ENCODE data around the gene CAMKK1. TPM values are rescaled to one million over a fixed set of nuclear protein-coding genes. Genes with fewer than 3 reads are reported as not detected.

Gene CAMKK1
- total RNA-seq, 2 donors from 2014 or later, result 3.0 to 3.2 TPM

DNA sequence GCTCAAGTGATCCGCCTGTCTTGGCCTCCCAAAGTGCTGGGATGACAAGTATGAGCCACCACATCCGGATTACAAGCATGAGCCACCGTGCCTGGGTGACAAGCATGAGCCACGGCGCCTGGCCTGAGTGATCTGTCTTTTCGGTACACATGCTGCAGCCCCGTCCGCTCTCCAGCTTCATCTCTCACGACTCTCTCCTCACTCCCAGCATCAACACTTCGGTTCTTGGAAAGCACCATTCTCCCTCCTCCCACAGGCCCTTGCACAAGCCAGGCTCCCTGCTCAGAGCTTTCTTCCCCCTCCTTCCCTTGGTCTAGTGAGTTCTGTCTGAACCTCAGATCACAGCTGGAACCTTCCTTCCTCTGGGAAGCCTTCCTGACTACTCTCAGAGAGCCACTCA is 40.3 kb downstream of the CAMKK1 start:
- no peak overlapping the region for H3K4me3 ChIP-seq
- no peaks in the 10 kb centered on the region for H3K4me1 ChIP-seq
- H3K36me3 ChIP-seq, result no peaks in the 10 kb centered on the region
- H3K27me3 ChIP-seq, result no peaks in the 10 kb centered on the region
- no peaks in the 10 kb centered on the region for H3K9me3 ChIP-seq
- H3K27ac ChIP-seq, result no peak overlapping the region
- TF ChIP-seq, protein P1, sequence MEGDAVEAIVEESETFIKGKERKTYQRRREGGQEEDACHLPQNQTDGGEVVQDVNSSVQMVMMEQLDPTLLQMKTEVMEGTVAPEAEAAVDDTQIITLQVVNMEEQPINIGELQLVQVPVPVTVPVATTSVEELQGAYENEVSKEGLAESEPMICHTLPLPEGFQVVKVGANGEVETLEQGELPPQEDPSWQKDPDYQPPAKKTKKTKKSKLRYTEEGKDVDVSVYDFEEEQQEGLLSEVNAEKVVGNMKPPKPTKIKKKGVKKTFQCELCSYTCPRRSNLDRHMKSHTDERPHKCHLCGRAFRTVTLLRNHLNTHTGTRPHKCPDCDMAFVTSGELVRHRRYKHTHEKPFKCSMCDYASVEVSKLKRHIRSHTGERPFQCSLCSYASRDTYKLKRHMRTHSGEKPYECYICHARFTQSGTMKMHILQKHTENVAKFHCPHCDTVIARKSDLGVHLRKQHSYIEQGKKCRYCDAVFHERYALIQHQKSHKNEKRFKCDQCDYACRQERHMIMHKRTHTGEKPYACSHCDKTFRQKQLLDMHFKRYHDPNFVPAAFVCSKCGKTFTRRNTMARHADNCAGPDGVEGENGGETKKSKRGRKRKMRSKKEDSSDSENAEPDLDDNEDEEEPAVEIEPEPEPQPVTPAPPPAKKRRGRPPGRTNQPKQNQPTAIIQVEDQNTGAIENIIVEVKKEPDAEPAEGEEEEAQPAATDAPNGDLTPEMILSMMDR (IDR thresholded peaks at IDR 0.05), result no peak
- DNase-seq (ENCODE audit: low spot score), result no peak

DNA sequence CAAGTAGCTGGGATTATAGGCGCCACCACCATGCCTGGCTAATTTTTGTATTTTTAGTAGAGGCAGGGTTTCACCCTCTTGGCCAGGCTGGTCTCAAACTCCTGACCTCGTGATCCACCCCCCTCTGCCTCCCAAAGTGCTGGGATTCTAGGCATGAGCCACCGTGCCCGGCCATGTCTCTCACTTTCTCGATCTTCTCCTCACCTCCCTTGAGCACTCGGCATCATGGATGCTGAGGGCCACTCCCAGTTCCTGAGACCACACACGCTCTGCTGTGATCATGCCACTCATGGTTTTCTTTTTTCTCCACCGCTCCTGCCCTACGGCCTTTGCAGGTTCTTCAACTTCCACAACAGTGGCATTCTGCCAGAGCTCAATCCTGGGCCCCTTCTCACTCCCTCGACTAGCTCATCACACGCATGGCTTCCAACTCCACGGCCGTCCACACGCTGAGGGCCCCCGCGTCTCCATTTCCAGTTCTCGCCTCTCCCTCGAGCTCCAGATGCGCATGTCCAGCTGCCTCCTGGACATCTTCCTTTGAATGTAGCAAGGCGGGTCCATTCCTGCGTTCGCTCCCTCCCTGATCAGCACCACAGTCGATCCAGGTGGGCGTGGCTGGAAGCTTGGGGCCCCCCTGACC is 41.3 kb downstream of the CAMKK1 start:
- TF ChIP-seq, protein P1 (IDR thresholded peaks at IDR 0.05), result no peak
- Histone ChIP-seq H3K9me3 (no peaks in the 10 kb centered on the region), H3K4me3 (no peak overlapping the region), H3K27me3 (no peaks in the 10 kb centered on the region), H3K36me3 (no peaks in the 10 kb centered on the region), H3K27ac (no peak overlapping the region), H3K4me1 (no peaks in the 10 kb centered on the region)
- no peak for DNase-seq (ENCODE audit: low spot score)

DNA sequence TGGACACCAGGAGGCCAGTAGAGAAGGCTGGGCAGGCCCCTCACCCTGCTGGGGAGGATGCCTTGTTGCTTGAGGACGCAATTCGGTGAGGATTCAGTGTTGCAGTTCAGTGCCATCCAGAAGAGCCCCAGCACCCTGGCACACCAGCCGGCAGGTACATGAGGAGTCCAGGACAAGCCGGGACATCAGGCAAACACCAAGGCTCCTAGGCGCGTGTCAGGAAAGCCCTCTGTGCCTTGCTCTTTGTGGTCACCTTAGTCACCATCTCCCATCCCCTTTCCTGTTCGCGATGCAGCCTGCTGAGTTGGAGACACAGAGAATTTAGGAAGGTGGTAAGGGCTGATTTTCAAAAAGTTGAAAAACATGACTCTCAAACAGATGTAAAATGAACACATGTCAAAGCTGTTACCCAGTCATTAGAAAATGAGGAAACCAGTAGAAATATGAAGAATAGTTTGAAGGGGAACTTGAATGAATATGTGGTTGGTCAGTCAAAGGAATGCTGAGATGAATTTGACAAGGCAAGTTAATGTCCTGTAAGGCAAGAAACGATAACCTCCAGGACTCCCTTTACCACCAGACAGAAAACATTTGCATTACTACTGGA is 44.5 kb downstream of the CAMKK1 start:
- H3K36me3 ChIP-seq, result peaks cover 1% of the 10 kb centered on the region
- peaks cover 0 to 21% of the 10 kb centered on the region in 2 donors for H3K4me1 ChIP-seq
- H3K27ac ChIP-seq, result no peak overlapping the region
- no peaks in the 10 kb centered on the region for H3K9me3 ChIP-seq
- TF ChIP-seq, protein P1 (IDR thresholded peaks at IDR 0.05), result no peak
- H3K4me3 ChIP-seq, result no peak overlapping the region
- H3K27me3 ChIP-seq, result no peaks in the 10 kb centered on the region
- no peak for DNase-seq (ENCODE audit: low spot score)

DNA sequence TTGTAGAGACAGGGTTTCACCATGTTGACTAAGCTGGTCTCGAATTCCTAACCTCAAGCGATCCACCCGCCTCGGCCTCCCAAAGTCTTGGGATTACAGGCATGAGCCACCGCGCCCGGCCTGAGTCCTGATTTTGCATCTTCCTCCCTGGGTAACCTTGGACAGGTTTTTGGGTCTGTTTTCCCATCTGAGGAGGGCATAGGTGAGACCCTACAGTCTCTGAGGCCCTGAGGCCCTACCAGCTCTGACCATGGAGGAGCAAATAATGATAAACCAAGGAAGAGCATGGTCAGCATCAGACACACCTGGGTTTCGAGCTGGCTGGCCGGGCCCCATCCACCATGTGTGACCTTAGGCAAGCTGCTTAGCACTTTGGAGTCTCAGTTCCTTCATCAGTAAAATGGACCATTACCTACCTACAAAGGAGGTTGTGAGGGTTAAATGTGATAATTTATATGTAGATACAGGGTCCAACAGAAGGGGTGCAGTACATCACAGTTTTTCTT is 45.6 kb downstream of the CAMKK1 start:
- H3K9me3 ChIP-seq, result no peaks in the 10 kb centered on the region
- H3K27ac ChIP-seq, result no peak overlapping the region
- no peak for DNase-seq (ENCODE audit: low spot score)
- TF ChIP-seq, protein P1 (IDR thresholded peaks at IDR 0.05), result no peak
- no peaks in the 10 kb centered on the region for H3K27me3 ChIP-seq
- H3K36me3 ChIP-seq, result peaks cover 11% of the 10 kb centered on the region
- H3K4me3 ChIP-seq, result no peak overlapping the region
- peaks cover 0 to 22% of the 10 kb centered on the region in 2 donors for H3K4me1 ChIP-seq

DNA sequence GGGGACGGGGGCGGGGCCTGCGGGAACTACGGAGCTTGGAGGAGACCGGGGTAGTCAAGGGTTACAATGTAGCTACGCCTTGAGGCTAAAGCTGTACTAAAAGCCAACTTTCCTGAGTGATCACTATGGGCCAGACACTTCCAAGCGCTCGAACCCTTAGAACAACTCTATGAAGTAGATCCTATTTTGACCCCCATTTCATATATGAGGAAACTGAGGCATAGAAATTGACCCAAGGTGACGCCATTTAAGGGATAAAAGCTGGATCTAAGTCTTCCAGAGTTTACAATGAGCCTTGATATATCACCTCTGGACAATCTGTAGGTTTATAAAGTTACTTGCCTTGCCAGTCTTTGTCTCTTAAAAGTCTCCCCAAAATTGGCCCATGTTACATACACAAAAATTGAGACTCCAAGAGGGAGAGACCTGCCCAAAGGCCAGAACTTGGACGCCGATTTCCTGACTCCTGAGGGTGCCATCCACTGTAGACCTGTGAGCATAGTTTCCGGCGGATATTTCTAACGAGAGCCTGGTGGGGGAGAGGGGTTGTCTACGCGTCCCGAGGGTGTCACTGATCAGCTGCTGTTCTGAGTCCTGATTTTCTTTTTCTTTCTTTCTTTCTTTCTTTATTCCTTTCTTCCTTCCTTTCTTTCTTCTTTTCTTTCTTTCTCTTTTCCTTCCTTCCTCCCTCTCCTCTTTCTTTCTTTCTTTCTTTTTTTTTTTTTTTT is 46.3 kb downstream of the CAMKK1 start:
- Histone ChIP-seq H3K9me3 (no peaks in the 10 kb centered on the region), H3K36me3 (peaks cover 14% of the 10 kb centered on the region), H3K27me3 (no peaks in the 10 kb centered on the region), H3K4me1 (peaks cover 0 to 22% of the 10 kb centered on the region in 2 donors), H3K27ac (no peak overlapping the region), H3K4me3 (peak overlapping the region in 1 of 2 donors; percentile 87)
- no peak for DNase-seq (ENCODE audit: low spot score)
- TF ChIP-seq, protein P1 (IDR thresholded peaks at IDR 0.05), result no peak

Measured in right atrium auricular region (tissue), 2 donors.